Measurements from ENCODE around the gene GRAPL.
"Not testable (repeated sequence)": the region's sequence is repeated elsewhere in the genome, so short reads cannot be mapped to it uniquely, and the experiment has no call there.

The GRAPL gene

DNA sequence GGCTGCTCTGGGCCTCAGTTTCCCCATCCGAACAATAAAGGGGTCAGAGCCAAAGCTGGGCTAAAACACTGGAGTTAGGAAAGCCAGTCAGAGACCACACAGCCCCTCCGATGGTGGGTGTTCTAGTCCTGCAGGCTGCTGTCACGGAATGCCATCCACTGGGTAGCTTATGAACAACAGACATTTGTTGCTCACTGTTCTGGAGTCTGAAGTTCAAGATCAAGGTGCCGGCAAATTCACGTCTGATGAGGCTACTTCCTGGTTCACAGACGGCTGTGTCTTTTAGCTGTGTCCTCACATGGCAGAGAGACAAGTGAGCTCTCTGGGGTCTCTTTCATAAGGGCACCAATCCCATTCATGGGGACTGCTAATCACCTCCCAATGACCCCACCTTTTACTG, 9.2 kb downstream of the GRAPL start:
- not testable (repeated sequence) for DNase-seq (ENCODE audit: low spot score)

DNA sequence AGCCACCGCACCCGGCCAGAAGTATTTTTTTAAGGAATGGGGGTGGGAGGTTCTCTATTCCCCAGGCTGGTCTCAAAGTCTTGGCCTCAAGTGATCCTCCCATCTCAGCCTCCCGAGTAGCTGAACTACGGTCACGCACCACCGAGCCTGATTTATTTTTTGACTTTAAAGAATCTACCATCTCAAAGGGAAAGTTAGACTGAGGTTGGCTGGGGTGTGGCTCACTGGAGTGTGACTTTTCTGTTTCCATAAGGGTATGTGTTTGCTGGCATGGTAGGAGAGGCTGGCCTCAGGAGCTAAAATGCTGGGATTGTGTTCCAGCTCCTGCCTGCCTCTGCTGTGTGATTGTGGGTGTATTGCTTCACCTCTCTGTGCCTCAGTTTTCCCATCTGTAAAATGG, 10.6 kb downstream of the GRAPL start:
- DNase-seq (ENCODE audit: low spot score), result not testable (repeated sequence)

DNA sequence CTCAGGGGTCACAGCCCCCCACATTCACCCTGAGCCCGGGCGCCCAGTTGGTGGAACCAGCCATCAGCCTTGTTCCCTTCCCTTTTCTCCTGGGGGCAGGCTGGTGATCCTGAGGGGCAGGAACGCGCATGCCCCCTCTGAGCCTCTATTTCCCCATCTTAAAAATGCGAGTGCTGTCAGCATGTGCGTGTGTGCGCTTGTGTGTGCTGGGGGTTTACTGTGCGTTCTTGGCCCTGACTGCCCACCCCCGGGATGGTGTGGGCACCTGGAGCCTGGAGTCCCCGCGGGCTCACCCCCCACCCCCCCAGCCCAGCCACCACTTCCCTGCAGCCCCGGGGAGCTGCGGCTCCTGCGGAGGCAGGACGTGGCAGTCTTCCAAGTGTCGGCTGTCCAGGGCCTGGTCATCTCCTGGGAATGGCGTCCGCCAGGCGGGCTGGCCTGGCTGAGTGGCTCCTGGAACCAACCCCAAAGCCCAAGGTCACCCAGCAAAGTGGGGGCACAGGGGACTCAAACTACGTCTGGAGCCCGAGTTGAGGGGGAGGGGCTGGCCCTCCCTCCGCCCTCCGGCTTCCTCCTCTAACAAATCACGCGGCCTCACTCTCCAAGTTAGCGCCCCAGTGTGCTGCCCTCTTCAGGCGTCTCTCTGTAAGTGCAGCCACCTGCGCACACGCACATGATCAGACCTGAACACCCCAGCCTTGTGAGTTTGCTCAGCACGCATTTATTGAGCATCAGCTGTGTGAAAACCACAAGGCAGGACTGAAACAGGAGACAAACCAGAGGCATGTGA, 14.2 kb downstream of the GRAPL start:
- DNase-seq (ENCODE audit: low spot score), result not testable (repeated sequence)

DNA sequence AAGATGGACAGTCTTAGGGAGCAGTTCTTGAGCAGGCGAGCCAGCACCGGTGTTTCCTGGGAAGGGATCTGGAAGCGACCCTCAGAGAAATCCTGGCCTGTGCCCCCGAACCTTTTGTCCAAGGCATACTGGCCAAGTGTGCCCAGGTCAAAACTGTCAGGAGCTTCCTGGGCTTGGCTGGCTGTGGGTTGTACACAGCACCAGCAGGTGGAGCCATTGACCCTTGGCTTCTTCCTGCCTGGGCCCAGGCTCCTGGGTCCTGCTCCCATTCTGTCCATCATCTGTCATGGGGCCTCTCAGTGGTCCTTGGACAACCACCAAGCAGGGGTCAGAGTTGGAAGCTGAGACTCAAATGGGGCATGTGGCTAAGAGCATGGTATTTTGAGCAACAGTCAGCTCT, 15.0 kb downstream of the GRAPL start:
- peak; percentile 13 for DNase-seq (ENCODE audit: low spot score)

DNA sequence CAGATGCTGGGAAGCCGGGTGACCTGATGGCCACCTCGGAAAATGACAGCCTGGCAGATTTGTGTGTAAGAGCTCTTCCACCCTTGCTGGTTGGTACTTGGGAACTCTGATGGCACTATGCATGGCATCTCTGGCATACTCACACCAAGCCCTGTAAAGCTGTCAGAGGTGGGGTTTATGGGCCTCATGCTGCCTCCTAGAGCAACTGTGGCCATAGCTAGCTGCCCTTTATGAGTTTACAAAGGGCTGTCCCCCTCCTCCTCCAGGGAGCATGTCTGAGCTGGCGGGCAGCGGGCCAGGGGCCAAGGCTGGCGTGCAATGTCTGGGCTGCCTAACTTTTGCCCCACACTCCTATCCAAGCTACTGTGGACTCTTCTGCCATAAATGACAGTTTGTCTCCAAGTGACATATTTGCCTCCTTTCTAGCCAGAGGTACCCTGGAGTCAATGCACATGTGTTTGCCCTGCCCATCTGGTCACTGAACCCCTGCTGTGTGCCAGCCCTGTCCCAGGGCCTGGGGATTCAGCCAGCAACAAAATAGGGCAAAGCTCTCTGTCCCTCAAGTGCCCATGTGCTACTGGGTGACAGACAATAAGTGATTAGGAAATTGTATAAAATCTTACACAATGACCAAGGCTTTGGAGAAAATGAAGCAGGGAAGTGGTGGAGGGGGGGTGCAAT, 15.8 kb downstream of the GRAPL start:
- DNase-seq (ENCODE audit: low spot score), result not testable (repeated sequence)

DNA sequence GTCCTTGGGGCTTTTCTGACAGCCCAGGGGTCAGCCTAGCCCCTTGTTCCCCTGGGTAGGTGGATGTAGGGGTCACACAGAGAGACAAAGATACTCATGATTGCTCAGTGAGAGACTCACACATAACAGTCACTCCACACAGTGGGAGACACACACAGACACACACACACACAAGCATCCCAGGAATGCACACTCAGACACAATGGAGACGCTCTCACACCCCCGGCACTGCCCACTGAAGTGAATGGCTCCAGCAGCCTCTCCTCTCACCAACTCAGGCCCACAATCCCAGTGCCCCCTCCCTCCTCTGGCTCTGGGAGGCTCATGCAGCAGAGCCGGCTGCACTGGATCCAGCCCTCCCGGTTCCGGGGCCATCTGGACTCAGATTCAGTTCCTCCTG, 17.0 kb downstream of the GRAPL start:
- not testable (repeated sequence) for DNase-seq (ENCODE audit: low spot score)

DNA sequence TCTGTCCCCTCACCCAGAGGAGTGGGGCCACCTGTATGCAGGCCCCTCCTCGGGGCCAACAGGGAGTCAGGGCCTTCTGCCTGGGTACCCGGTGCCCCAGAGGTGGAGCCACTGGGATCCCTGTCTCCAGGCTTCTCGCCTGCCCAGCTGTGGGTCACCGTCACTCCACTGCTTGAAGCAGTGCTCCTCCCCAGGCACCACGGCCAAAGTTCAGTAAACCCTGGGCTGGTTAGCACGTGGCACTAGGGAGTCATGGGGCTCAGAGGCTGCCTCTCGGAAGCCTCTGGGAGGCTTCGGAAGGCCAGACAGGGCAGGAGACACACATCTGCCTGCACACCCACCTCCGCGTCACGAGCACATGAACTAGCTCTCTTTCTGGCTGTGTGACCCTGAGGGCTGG, 18.1 kb downstream of the GRAPL start:
- not testable (repeated sequence) for DNase-seq (ENCODE audit: low spot score)

DNA sequence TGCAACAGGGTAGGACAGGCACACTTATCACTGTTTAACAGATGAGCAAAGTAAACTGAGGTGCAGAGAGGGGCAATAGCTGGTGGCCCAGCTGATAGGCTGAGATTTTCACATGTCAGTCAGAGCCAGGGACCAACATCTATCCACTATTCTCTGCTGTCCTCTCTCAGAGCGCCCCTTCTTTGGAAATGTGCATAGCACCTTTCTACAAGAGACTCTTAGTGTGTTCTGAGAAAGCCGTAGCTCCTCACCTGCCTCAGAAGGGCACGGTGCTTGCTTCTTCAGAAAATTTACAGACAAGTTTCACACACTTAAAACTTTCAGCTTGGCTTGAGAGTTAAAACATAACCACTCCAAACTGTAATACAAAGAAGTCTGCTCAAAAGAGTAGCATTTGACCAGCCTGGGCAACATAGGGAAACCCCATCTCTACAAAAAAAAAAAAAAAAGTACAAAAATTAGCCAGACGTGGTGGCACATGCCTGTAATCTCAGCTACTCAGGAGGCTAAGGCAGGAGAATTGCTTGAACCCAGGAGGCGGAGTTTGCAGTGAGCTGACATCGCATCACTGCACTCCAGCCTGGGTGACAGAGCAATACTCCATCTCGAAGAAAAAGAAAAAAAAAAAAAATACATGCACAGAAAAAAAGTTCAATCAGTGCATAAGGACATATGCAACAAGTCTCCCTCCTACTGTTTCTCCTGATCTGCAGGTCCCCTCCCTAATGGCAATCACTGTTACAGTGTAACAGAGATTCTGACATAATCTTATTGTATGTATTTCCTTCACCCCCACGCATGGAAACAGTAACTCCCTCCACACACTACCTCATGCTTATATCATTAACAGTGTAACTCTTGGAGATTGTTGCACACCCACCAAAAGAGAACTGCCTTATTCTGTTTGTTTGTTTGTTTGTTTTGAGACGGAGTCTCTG, 23.6 kb downstream of the GRAPL start:
- DNase-seq (ENCODE audit: low spot score), result not testable (repeated sequence)

DNA sequence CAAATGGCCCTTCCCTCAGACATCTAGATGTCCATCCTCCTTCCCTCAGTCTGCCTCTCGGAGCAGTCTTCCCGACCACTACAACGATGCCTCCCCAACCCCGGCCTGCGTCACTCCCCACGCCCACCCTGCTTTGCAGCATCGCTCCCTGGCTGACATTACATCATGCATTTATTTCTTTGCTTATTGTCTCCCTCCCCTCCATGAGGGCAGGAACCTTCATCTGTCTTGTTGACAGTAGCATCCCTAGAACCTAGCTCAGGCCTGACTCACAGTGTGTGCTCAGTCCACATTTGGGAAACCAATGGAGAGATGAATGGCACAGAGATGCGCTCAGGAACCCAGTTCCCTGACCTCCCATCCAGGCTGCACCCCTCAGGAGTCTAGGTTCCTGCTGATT, 30.2 kb downstream of the GRAPL start:
- DNase-seq (ENCODE audit: low spot score), result not testable (repeated sequence)

DNA sequence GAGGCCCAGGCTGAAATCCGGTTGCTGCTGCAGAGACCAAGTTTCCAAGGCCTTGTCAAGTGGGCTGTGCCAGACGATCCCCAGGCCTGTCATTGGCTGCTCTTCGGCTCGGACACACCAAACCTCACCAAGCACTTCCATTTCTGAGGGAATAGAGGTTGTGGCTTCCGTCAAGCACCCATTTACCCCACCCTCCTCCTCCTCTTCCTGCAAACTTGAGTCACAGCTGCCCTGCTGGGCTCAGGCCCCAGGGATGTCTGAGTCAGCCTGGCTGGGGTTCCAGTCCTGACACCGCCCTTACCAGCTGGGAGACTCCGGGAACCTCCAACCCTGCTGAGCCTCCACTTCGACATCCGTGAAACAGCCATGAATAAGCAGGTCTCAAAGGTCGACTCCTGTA, 31.1 kb downstream of the GRAPL start:
- not testable (repeated sequence) for DNase-seq (ENCODE audit: low spot score)

DNA sequence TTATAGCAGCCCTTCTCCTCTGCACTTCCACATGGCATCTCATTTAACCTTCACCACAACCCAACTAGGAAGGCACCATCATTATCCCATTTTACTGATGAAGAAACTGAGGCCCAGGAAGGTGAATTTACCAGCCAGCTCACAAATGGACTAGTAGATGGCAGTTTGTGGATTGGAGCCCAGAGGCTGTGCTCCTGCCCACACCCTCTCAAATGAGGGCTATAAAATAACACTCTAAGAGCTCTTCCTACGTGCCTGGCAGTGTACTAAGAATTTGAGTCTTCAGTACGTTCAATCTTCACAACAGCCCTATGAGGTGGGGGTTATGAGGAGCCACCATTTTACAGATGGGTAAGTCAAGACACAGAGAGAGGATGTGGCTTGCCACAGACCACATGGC, 31.5 kb downstream of the GRAPL start:
- DNase-seq (ENCODE audit: low spot score), result not testable (repeated sequence)

DNA sequence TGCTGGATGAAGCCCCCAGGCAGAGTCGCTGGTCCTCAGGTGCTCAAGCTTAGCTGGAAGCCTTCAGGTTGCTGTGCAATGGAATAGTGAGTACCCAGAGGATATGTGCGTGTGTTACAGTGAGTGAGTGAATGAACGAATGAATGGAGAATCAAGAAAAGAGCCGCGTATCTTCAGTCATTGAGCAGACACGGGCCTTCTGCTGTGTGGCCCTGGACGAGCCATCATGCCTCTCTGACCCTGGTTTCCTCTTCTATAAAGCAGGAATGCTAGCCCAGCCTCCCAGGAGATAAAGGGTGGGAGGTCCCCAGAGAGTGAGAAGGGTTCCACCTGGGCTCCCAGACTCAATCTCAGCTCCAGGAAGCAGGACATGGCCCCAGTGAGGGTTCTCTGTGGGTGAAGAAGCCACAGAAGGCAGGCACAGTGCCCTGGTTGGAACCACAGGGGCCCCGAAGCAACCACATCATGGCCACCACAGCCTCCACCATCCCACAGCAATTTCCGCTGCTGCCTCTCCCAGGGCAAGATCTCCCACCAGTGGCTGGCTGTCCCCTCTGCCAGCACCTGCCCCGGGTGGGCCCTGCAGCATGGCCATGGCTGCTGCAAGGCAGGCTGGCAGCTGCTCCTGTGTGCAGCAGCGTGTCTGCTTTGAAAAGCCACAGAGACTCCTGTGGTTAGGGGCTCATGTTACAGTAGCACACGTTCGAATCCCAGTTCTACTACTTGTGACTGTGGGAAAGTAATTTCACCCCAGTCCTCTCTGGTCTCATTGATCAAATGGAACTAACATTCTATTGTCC, 34.1 kb downstream of the GRAPL start:
- DNase-seq (ENCODE audit: low spot score), result not testable (repeated sequence)

DNA sequence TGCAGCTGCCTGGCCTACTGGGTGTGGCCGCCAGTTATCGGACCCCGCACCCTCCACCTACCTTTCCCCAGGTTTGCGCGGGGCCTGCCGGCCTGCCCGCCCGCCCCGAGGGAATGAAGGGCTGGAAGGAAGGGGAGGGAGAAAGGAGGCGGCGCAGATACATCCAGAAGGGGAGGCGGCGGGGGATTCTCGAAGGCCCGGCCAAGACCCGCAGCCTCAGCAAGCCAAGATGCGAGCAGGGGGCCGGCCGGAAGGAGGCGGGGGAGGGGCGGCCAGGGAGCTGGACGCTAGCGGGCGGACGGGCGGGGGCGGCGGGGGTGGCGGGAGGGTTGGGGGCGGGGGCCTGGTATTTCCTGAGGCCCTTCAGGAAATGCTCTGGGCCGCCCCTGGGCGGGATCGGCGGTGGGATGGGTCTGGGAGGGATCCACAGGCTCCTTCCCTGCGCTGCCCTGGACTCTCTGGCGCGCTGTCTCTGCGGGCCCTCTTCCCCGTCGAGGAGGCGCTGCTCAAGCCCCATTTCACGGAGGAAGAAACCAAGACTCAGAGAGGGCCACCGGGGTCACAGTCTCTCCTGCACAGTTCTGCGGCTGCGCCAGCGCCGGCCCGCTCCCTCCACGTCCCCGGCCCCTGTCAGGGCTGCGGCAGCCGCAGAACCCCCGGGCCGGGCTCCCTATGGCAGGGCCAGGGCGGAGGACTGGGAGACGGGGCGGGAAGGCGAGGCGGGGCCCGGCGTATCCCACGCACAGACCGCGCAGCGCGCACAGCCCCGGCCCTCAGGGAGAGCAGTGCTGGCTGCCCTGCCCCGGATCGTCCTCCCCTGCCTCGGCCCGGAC, 35.2 kb downstream of the GRAPL start:
- not testable (repeated sequence) for DNase-seq (ENCODE audit: low spot score)

DNA sequence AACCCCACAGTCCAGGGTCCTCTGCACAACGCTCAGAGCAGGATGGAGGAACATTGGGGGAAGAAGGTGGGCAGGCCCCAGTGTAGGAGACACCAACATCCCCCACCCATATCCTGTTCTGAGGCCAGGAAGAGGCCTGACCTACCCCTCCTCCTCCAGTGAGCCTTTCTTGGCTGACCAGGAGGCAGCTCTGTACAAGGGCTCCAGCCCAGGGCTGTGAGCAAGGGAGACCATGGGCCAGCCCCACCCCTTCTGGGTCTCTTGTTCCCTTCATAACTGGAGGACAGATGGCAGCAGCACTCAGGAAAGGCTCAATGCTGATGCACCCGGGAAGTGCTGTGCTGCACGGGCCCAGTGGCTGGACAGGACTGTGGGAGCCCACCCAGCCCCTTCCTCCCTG, 47.0 kb downstream of the GRAPL start:
- DNase-seq (ENCODE audit: low spot score), result not testable (repeated sequence)

DNA sequence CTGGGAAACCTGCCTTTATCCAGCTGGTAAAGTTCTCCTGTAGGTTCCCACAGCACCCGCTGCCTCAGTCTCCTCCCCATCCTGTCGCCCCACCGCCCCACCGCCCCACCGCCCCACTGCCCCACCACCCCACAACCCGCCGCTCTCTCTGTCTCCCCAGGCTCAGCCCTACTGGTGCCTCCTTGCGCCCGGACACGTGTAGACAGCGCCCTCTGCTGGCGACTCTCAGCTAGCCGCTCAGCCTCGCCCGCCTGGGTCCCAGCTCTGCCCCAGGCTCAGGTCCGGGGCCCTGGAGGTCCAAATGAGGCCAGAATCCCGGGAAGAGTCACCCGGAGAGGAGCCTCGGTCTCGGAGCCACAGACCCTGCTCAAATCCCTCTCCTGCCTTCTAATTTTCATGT, 48.0 kb downstream of the GRAPL start:
- not testable (repeated sequence) for DNase-seq (ENCODE audit: low spot score)

DNA sequence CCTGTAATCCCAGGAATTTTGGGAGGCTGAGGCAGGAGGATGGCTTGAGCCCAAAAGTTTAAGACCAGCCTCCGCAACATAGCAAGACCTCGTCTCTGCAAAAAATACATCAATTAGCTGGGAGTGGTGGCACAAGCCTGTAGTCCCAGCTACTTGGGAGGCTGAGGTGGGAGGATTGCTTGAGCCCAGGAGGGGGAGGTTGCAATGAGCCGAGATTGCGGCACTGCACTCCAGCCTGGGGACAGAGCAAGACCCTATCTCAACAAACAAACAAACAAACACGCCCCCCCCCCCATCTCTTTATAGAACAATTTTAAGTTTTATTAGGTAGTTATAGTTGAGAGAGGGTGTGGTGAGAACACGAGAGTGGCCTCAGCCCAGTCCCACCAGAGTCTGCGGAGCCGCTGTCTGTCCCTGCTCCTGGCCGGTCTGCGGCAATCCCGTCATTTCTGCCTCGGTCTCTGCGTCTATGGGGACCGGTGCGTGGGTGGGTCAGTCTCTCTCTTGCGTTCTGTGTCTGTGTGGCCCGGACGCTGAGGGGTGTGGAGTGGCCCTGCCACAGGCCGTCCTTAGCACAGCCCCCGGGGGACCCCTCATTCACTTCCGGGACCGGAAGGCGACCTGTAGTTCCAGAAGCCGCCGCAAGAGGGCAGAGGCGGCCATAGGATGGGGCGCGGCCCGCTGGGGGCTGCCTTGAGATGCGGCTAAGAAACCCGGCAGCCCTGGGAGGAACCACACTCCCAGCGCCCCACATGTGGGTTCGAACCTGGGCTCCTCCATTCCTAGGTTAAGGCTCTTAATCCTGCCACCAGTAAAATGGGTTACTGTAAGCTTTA, 53.9 kb downstream of the GRAPL start:
- DNase-seq (ENCODE audit: low spot score), result not testable (repeated sequence)

DNA sequence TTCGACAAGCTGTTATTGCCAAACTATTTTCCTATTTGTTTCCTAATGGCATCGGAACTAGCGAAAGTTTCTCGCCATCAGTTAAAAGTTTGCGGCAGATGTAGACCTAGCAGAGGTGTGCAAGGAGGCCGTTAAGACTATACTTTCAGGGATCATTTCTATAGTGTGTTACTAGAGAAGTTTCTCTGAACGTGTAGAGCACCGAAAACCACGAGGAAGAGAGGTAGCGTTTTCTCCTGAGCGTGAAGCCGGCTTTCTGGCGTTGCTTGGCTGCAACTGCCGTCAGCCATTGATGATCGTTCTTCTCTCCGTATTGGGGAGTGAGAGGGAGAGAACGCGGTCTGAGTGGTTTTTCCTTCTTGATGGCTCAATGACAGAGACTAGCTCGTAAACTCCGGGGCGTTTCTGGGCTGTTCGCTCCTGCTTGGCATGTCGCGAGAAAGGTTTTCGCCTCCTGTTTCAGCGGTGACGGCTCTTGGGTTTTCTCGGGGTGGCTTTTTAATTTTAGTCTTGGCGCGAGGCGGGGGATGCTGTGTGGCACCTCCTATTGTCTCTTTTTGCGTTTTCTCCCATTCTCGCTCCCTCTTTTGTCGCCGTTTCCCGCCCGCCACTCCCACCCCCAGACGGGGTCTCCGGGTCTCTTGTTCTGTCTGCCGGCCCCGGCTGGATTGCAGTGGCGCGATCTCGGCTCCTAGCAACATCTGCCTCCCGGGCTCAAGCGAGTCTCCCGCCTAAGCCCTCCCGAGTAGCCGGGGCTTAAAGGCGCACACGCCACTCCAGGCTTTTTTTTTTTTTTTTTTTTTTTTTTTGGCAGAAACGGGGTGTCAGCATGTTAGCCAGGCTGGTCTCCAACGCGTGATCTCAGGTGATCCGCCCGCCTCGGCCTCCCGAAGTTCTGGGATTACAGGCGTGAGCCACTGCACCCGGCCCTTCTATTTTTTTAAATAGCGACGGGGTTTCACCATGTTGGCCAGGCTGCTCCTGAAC, 60.8 kb downstream of the GRAPL start:
- not testable (repeated sequence) for DNase-seq (ENCODE audit: low spot score)
